WTC11 (cell line): ENCODE results near the gene ARHGAP22. TPM values are rescaled to one million over a fixed set of nuclear protein-coding genes. Genes with fewer than 3 reads are reported as not detected.

Experiments
- ATAC-seq: fragments of 200-7000 bp; cut with Tn5 transposase; 2 replicates; pipeline ENCODE4 v1.10.0; 2021; ENCODE audit warnings: mild to moderate bottlenecking, moderate library complexity
- CTCF ChIA-PET: fragments of 300-600 bp; sonication (Branson Sonifier 250); formaldehyde crosslinking; loops from one replicate; lab custom pipeline; 2021; ENCODE audit warnings: antibody characterized with exemption; lab: Charles Lee
- POLR2A ChIA-PET: fragments of 350-600 bp; sonication (Branson Sonifier 250); formaldehyde crosslinking; loops from one replicate; lab custom pipeline; 2021; ENCODE audit warnings: antibody characterized with exemption; lab: Charles Lee
- DNase-seq: peaks from one replicate; pipeline ENCODE4 v3.0.0; 2021; ENCODE audit warnings: low spot score
- H3K27ac Mint-ChIP-seq: 2 replicates; pipeline ENCODE4 v1.8.0; 2021; ENCODE audit warnings: mixed read lengths
- H3K27me3 Mint-ChIP-seq: 2 replicates; pipeline ENCODE4 v1.8.0; 2021; ENCODE audit warnings: low read depth, mild to moderate bottlenecking, moderate library complexity, mixed read lengths
- H3K36me3 Mint-ChIP-seq: 2 replicates; pipeline ENCODE4 v1.8.0; 2021; ENCODE audit warnings: mixed read lengths
- H3K4me1 Mint-ChIP-seq: 2 replicates; pipeline ENCODE4 v1.8.0; 2022; ENCODE audit warnings: mixed read lengths
- H3K4me3 Mint-ChIP-seq: 2 replicates; pipeline ENCODE4 v1.8.0; 2021; ENCODE audit warnings: mild to moderate bottlenecking, moderate library complexity, mixed read lengths
- H3K9me3 Mint-ChIP-seq: 2 replicates; pipeline ENCODE4 v1.8.0; 2021; ENCODE audit warnings: mixed read lengths
- ELF4 ChIP-seq: sonication (generic); formaldehyde crosslinking; IDR thresholded peaks from 2 replicates; pipeline ENCODE4 v1.8.1; 2022; ENCODE audit warnings: low read depth, mild to moderate bottlenecking, moderate library complexity, missing genetic modification reagents
- ESRRA ChIP-seq: sonication (generic); formaldehyde crosslinking; IDR thresholded peaks from 2 replicates; pipeline ENCODE4 v1.8.1; 2022; ENCODE audit warnings: mild to moderate bottlenecking, missing genetic modification reagents, borderline replicate concordance
- GRHL2 ChIP-seq: fragments of 250-450 bp; sonication (Bioruptor Pico); IDR thresholded peaks from 2 replicates; pipeline ENCODE4 v1.8.0; 2022; ENCODE audit warnings: mild to moderate bottlenecking, moderate library complexity; ENCODE audit not compliant: insufficient replicate concordance, severe bottlenecking
- KAT7 ChIP-seq: sonication (generic); formaldehyde crosslinking; IDR thresholded peaks from 2 replicates; pipeline ENCODE4 v1.8.1; 2023; ENCODE audit warnings: missing genetic modification reagents, mild to moderate bottlenecking, borderline replicate concordance
- NR2C2 ChIP-seq: sonication (generic); formaldehyde crosslinking; IDR thresholded peaks from 2 replicates; pipeline ENCODE4 v1.8.0; 2022; ENCODE audit warnings: mild to moderate bottlenecking, missing genetic modification reagents
- NR3C1 ChIP-seq: sonication (generic); formaldehyde crosslinking; conservative IDR thresholded peaks from 2 replicates; pipeline ENCODE4 v1.8.1; 2023; ENCODE audit warnings: low read depth, mild to moderate bottlenecking, missing genetic modification reagents
- OVOL2 ChIP-seq: fragments of 250-450 bp; sonication (Bioruptor Pico); IDR thresholded peaks from 2 replicates; pipeline ENCODE4 v1.9.0; 2021; ENCODE audit warnings: mild to moderate bottlenecking, borderline replicate concordance
- RELA ChIP-seq: sonication (generic); formaldehyde crosslinking; IDR thresholded peaks from 2 replicates; pipeline ENCODE4 v1.8.1; 2022; ENCODE audit warnings: missing genetic modification reagents, mild to moderate bottlenecking, borderline replicate concordance
- SMAD3 ChIP-seq: sonication (generic); formaldehyde crosslinking; IDR thresholded peaks from 2 replicates; pipeline ENCODE4 v1.8.0; 2022; ENCODE audit warnings: missing genetic modification reagents, mild to moderate bottlenecking, borderline replicate concordance
- SOX15 ChIP-seq: fragments of 250-450 bp; sonication (Bioruptor Pico); IDR thresholded peaks from 2 replicates; pipeline ENCODE4 v1.9.0; 2021; ENCODE audit warnings: mild to moderate bottlenecking
- TEAD1 ChIP-seq: sonication (generic); formaldehyde crosslinking; IDR thresholded peaks from 2 replicates; pipeline ENCODE4 v1.8.0; 2022; ENCODE audit warnings: mild to moderate bottlenecking, missing genetic modification reagents
- TP53 ChIP-seq: sonication (generic); formaldehyde crosslinking; IDR thresholded peaks from 2 replicates; pipeline ENCODE4 v1.8.1; 2023; ENCODE audit warnings: mild to moderate bottlenecking, missing genetic modification reagents
- ZNF138 ChIP-seq: sonication (generic); formaldehyde crosslinking; conservative IDR thresholded peaks from 2 replicates; pipeline ENCODE4 v1.8.1; 2022; ENCODE audit warnings: mild to moderate bottlenecking, moderate library complexity, missing genetic modification reagents
- ZNF396 ChIP-seq: fragments of 250-450 bp; sonication (Bioruptor Pico); IDR thresholded peaks from 2 replicates; pipeline ENCODE4 v1.8.0; 2021; ENCODE audit warnings: mild to moderate bottlenecking, moderate library complexity, borderline replicate concordance
- ZNF671 ChIP-seq: fragments of 250-450 bp; sonication (Bioruptor Pico); IDR thresholded peaks from 2 replicates; pipeline ENCODE4 v1.8.0; 2021; ENCODE audit warnings: mild to moderate bottlenecking
- total RNA-seq: library from RNA; stranded (reverse); gene quantifications from 3 replicates; pipeline ENCODE4 v1.2.3, GENCODE V29; 2021
- TF ChIP-seq, protein P1 (sequence below): sonication (generic); formaldehyde crosslinking; IDR thresholded peaks from 2 replicates; pipeline ENCODE4 v1.8.1; 2022; ENCODE audit warnings: mild to moderate bottlenecking, missing genetic modification reagents, moderate library complexity, borderline replicate concordance
- TF ChIP-seq, protein P2 (sequence below): fragments of 250-450 bp; sonication (Bioruptor Pico); conservative IDR thresholded peaks from 2 replicates; pipeline ENCODE4 v1.9.0; 2021; ENCODE audit warnings: mild to moderate bottlenecking
- TF ChIP-seq, protein P3 (sequence below): fragments of 250-450 bp; sonication (Bioruptor Pico); IDR thresholded peaks from 2 replicates; pipeline ENCODE4 v1.8.0; 2021; ENCODE audit warnings: mild to moderate bottlenecking
- TF ChIP-seq, protein P4 (sequence below): sonication (generic); formaldehyde crosslinking; IDR thresholded peaks from 2 replicates; pipeline ENCODE4 v1.8.1; 2023; ENCODE audit warnings: mild to moderate bottlenecking, missing genetic modification reagents, moderate library complexity
- TF ChIP-seq, protein P5 (sequence below): sonication (generic); formaldehyde crosslinking; IDR thresholded peaks from 2 replicates; pipeline ENCODE4 v1.8.0; 2022; ENCODE audit warnings: mild to moderate bottlenecking, missing genetic modification reagents
- TF ChIP-seq, protein P6 (sequence below): sonication (generic); formaldehyde crosslinking; IDR thresholded peaks from 2 replicates; pipeline ENCODE4 v1.8.0; 2022; ENCODE audit warnings: mild to moderate bottlenecking, missing genetic modification reagents

ARHGAP22 gene
- total RNA-seq, 1 experiment from 2014 or later = 8.6 TPM

DNA sequence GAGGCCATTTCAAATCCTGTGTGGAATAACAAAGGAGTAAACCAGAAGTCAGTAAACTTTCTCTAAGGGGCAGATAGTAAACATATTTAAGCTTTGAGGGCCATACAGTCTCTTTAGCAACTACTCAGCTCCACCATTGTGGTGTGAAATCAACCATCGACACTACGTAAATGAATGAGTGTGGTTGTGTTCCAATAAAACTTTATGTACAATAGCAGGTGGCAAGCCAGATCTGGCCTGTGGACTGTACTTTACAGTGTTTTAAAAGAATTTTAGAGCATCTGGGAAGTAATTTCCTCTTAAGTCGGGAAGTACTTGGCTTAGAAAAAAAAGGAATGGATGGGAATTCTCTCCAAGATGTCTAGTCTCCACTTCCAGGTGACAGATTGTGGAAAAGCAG, 71.3 kb downstream of the ARHGAP22 start:
- Mint-ChIP-seq H3K4me3 (no peak overlapping the region), H3K4me1 (peaks cover 50% of the 10 kb centered on the region), H3K36me3 (no peaks in the 10 kb centered on the region), H3K9me3 (peaks cover 14% of the 10 kb centered on the region), H3K27ac (peak overlapping the region; percentile 80), H3K27me3 (no peaks in the 10 kb centered on the region; the same call in 1 of the 2 replicates)
- DNase-seq (no peak), ATAC-seq (no peak)
- ChIA-PET POLR2A (no interaction called here), CTCF (interaction anchor here (0.7 to 7.2 kb wide), 11 partner anchors 9 to 233 kb away, joined by 3 to 44 read pairs (median 5); no protein-coding TSS in a partner anchor)
- TF ChIP-seq GRHL2 (CRISPR knock-in tag) (no peak), NR2C2 (no peak), ELF4 (CRISPR knock-in tag) (no peak), SMAD3 (CRISPR knock-in tag) (no peak), ZNF671 (CRISPR knock-in tag) (no peak), TEAD1 (no peak), ESRRA (CRISPR knock-in tag) (no peak)
- TF ChIP-seq, protein P1, sequence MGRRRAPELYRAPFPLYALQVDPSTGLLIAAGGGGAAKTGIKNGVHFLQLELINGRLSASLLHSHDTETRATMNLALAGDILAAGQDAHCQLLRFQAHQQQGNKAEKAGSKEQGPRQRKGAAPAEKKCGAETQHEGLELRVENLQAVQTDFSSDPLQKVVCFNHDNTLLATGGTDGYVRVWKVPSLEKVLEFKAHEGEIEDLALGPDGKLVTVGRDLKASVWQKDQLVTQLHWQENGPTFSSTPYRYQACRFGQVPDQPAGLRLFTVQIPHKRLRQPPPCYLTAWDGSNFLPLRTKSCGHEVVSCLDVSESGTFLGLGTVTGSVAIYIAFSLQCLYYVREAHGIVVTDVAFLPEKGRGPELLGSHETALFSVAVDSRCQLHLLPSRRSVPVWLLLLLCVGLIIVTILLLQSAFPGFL (CRISPR knock-in tag) = no peak
- TF ChIP-seq, protein P2, sequence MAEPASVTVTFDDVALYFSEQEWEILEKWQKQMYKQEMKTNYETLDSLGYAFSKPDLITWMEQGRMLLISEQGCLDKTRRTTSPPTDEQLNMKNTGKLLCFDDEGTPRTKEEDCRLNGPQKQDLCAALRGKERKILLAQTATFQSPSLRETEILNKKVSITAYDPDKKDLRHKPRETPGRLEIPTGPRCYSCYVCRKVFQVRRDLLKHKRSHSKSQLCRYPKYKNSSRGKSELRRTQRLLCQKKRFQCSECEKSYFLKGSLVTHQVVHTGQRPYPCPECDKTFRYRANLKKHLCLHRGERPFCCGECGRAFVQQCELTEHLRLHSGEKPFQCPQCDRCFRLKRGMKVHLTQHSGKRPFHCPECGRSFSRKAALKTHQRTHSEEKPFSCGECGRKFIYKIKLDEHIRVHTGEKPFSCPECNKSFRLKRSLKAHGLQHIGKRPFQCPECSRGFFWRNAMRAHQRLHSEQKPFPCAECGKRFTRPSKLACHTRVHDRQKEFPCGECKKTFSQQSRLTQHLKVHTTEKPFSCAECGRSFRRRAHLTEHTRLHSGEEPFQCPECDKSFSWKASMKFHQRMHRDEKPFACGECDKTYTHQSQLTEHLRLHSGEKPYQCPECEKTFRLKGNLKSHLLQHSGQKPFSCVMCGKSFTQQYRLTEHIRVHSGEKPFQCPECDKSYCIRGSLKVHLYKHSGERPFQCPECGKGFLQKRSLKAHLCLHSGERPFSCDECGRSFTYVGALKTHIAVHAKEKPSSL = no peak
- TF ChIP-seq, protein P3, sequence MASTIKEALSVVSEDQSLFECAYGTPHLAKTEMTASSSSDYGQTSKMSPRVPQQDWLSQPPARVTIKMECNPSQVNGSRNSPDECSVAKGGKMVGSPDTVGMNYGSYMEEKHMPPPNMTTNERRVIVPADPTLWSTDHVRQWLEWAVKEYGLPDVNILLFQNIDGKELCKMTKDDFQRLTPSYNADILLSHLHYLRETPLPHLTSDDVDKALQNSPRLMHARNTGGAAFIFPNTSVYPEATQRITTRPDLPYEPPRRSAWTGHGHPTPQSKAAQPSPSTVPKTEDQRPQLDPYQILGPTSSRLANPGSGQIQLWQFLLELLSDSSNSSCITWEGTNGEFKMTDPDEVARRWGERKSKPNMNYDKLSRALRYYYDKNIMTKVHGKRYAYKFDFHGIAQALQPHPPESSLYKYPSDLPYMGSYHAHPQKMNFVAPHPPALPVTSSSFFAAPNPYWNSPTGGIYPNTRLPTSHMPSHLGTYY (CRISPR knock-in tag) = no peak

DNA sequence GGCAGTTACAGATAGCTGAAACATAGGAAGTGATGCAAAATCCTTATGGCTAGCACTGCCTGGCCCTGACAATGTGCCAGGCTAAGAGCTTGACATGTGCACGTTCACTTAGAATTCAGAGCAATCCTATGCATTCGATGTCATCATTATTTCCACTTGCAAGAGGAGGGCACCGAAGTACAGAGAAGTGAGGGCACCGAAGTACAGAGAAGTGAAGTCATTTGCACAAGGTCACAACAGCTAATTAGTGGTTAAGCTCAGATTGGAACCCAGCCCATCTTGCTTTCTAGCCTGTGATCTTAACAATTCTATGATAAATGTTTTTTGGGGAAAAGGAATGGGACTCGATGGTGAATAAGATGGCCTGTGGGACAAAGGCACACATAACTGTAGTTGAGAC, 73.4 kb downstream of the ARHGAP22 start:
- TF ChIP-seq NR3C1 (CRISPR knock-in tag) (no peak), RELA (CRISPR knock-in tag) (no peak), KAT7 (CRISPR knock-in tag) (no peak), SOX15 (CRISPR knock-in tag) (no peak)
- TF ChIP-seq, protein P3 (CRISPR knock-in tag) = no peak
- Mint-ChIP-seq H3K27me3 (no peaks in the 10 kb centered on the region; the same call in 1 of the 2 replicates), H3K9me3 (peaks cover 18% of the 10 kb centered on the region), H3K27ac (no peak overlapping the region; the same call in 1 of the 2 replicates), H3K36me3 (no peaks in the 10 kb centered on the region), H3K4me3 (no peak overlapping the region), H3K4me1 (peaks cover 30% of the 10 kb centered on the region)
- ChIA-PET CTCF (no interaction called here), POLR2A (no interaction called here)
- no peak for ATAC-seq
- no peak for DNase-seq

DNA sequence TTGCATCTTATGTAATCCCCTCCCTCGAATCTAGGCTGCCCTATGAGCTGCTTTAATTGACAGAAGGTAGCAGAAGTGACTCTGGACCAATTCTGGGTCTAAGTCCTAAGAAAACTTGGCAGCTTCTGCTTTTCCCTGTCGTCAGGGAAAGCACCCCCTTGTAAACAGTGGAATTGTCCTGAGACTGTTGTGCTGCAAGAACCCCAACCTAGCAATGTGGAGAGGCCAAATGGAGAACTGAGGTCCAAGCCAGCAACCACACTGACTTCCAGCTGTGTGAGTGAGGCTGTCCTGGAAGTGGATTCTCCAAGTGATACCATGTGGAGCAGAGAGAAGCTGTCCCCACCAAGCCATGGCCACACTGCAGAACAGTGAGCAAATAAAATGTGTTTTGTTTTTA, 75.5 kb downstream of the ARHGAP22 start:
- H3K9me3 Mint-ChIP-seq = peaks cover 18% of the 10 kb centered on the region
- H3K27me3 Mint-ChIP-seq = peaks cover 11% of the 10 kb centered on the region
- peaks cover 20% of the 10 kb centered on the region for H3K4me1 Mint-ChIP-seq
- DNase-seq = no peak
- no peaks in the 10 kb centered on the region for H3K36me3 Mint-ChIP-seq
- ATAC-seq = no peak
- CTCF ChIA-PET = no interaction called here
- no peak overlapping the region for H3K4me3 Mint-ChIP-seq
- H3K27ac Mint-ChIP-seq = no peak overlapping the region
- POLR2A ChIA-PET = no interaction called here
- TF ChIP-seq RELA (CRISPR knock-in tag) (no peak), TP53 (CRISPR knock-in tag) (no peak), ZNF396 (CRISPR knock-in tag) (no peak), OVOL2 (no peak), ZNF138 (no peak), ELF4 (CRISPR knock-in tag) (no peak)
- TF ChIP-seq, protein P4, sequence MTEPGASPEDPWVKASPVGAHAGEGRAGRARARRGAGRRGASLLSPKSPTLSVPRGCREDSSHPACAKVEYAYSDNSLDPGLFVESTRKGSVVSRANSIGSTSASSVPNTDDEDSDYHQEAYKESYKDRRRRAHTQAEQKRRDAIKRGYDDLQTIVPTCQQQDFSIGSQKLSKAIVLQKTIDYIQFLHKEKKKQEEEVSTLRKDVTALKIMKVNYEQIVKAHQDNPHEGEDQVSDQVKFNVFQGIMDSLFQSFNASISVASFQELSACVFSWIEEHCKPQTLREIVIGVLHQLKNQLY (CRISPR knock-in tag) = no peak
- TF ChIP-seq, protein P5, sequence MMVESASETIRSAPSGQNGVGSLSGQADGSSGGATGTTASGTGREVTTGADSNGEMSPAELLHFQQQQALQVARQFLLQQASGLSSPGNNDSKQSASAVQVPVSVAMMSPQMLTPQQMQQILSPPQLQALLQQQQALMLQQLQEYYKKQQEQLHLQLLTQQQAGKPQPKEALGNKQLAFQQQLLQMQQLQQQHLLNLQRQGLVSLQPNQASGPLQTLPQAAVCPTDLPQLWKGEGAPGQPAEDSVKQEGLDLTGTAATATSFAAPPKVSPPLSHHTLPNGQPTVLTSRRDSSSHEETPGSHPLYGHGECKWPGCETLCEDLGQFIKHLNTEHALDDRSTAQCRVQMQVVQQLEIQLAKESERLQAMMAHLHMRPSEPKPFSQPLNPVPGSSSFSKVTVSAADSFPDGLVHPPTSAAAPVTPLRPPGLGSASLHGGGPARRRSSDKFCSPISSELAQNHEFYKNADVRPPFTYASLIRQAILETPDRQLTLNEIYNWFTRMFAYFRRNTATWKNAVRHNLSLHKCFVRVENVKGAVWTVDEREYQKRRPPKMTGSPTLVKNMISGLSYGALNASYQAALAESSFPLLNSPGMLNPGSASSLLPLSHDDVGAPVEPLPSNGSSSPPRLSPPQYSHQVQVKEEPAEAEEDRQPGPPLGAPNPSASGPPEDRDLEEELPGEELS (CRISPR knock-in tag) = no peak
- TF ChIP-seq, protein P6, sequence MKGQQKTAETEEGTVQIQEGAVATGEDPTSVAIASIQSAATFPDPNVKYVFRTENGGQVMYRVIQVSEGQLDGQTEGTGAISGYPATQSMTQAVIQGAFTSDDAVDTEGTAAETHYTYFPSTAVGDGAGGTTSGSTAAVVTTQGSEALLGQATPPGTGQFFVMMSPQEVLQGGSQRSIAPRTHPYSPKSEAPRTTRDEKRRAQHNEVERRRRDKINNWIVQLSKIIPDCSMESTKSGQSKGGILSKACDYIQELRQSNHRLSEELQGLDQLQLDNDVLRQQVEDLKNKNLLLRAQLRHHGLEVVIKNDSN = no peak
